Osteoblast (primary cell): ENCODE data around the gene CDYL2. TPM values are rescaled to one million over a fixed set of nuclear protein-coding genes. Genes with fewer than 3 reads are reported as not detected.

Source experiments
- DNase-seq: peaks from one replicate; pipeline ENCODE4 v3.0.0; 2011; ENCODE audit warnings: low spot score, mixed read lengths; ENCODE audit not compliant: insufficient read length; ENCODE audit errors: missing footprints
- H2AFZ ChIP-seq: 2 replicates; pipeline ENCODE4 v1.6.0; 2011; ENCODE audit warnings: mild to moderate bottlenecking, low read length
- H3K27ac ChIP-seq: 2 replicates; pipeline ENCODE4 v1.5.1; 2011; ENCODE audit warnings: mild to moderate bottlenecking, low read depth, low read length, moderate library complexity
- H3K27me3 ChIP-seq: 2 replicates; pipeline ENCODE4 v1.6.0; 2012; ENCODE audit warnings: mild to moderate bottlenecking, control low read depth, inconsistent platforms, low read length, moderate library complexity; ENCODE audit not compliant: insufficient read depth
- H3K36me3 ChIP-seq: 2 replicates; pipeline ENCODE4 v1.5.1; 2011; ENCODE audit warnings: mild to moderate bottlenecking, low read length, control low read depth, moderate library complexity; ENCODE audit not compliant: insufficient read depth
- H3K4me1 ChIP-seq: 2 replicates; pipeline ENCODE4 v1.5.1; 2011; ENCODE audit warnings: mild to moderate bottlenecking, low read length, control low read depth, moderate library complexity; ENCODE audit not compliant: insufficient read depth
- H3K4me2 ChIP-seq: 2 replicates; pipeline ENCODE4 v1.6.0; 2011; ENCODE audit warnings: mild to moderate bottlenecking, low read length; ENCODE audit not compliant: insufficient read depth
- H3K4me3 ChIP-seq: fragments of 200-600 bp; sonication (generic); 3 replicates; pipeline ENCODE4 v1.5.1; 2012; ENCODE audit warnings: mild to moderate bottlenecking, low read length, inconsistent platforms; ENCODE audit not compliant: insufficient read depth
- H3K79me2 ChIP-seq: 2 replicates; pipeline ENCODE4 v1.6.0; 2012; ENCODE audit warnings: mild to moderate bottlenecking, low read length, control low read depth, inconsistent platforms; ENCODE audit not compliant: insufficient read depth
- H3K9me3 ChIP-seq: 2 replicates; pipeline ENCODE4 v1.5.1; 2011; ENCODE audit warnings: low read depth, low read length, control low read depth
- H4K20me1 ChIP-seq: 2 replicates; pipeline ENCODE4 v1.6.0; 2012; ENCODE audit warnings: mild to moderate bottlenecking, low read length, control low read depth; ENCODE audit not compliant: insufficient read depth
- total RNA-seq: library from RNA; depleted of rRNA; stranded (reverse); fragments of >200 nt; gene quantifications from 2 replicates; pipeline ENCODE4 v1.2.3, GENCODE V29; 2012
- TF ChIP-seq, protein P1 (sequence below): IDR thresholded peaks from 2 replicates; pipeline ENCODE4 v1.5.1; 2011; ENCODE audit warnings: mild to moderate bottlenecking, low read depth, low read length, moderate library complexity; ENCODE audit errors: extremely low read depth

Gene CDYL2
- total RNA-seq, 1 donor: 8.3 TPM

DNA sequence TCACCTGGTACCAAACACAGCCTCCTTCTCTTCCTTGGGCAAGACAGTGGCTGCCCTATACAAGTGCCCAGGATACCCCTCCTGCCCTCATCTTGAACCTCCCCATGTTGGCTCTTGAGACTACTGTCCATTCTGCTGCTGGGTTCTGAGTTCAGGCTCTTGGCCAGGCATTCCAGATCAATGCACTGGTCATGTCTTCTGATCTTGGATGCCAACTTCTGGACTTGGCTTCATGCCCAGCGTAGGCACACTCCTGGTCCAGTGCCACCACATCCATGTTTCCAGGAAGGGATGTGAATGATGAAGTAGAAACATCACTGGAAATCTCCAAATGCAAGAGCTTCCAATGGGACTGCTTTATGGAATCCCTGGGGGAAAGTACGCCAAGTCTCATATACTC, 212.1 kb downstream of the CDYL2 start:
- H2AFZ ChIP-seq: no peak overlapping the region
- no peaks in the 10 kb centered on the region for H3K4me1 ChIP-seq
- H3K79me2 ChIP-seq: no peaks in the 10 kb centered on the region
- no peaks in the 10 kb centered on the region for H3K36me3 ChIP-seq
- DNase-seq: no peak
- H3K27me3 ChIP-seq: no peaks in the 10 kb centered on the region
- no peak overlapping the region for H3K4me2 ChIP-seq
- H4K20me1 ChIP-seq: no peaks in the 10 kb centered on the region
- H3K27ac ChIP-seq: no peak overlapping the region
- H3K4me3 ChIP-seq: no peak overlapping the region
- TF ChIP-seq, protein P1, sequence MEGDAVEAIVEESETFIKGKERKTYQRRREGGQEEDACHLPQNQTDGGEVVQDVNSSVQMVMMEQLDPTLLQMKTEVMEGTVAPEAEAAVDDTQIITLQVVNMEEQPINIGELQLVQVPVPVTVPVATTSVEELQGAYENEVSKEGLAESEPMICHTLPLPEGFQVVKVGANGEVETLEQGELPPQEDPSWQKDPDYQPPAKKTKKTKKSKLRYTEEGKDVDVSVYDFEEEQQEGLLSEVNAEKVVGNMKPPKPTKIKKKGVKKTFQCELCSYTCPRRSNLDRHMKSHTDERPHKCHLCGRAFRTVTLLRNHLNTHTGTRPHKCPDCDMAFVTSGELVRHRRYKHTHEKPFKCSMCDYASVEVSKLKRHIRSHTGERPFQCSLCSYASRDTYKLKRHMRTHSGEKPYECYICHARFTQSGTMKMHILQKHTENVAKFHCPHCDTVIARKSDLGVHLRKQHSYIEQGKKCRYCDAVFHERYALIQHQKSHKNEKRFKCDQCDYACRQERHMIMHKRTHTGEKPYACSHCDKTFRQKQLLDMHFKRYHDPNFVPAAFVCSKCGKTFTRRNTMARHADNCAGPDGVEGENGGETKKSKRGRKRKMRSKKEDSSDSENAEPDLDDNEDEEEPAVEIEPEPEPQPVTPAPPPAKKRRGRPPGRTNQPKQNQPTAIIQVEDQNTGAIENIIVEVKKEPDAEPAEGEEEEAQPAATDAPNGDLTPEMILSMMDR: no peak
- no peaks in the 10 kb centered on the region for H3K9me3 ChIP-seq

DNA sequence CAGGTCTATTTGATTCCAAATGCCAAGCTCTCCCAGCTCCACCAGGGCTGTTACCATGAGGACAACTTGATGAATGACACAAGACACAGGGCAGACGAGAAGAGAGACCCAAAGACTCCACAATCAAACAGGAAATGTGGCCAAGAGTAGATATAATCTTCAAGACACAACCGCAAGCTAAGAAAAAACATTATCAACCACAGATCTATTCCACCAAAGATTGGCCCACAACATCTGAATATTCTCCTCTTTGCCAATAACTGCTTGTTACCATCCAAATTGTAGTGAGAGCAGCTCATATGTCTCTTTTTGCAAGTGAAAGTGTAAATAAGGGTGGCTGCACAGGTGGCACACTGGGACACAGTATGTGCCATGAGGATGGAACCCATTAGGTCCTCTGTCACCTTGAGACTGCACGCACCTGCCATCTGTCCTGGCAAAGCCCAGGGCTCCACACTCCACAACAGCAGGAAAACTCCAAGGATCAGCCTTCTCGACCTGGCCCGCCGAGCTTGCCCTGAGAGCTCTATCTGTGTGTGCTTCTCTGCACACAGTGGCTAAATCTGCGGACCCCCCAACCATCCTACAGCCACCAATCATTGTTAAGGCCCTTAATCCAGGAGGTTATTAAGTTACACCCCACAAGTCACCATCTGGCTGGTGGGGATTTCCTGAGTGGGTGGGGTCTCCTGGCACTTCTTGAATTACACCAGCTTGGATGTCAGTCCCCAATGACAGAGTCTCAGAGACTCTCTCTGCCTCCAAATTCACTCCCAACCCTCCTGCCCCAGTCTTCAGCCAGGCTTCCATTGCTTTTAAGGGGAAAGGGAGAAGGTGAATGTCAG, 213.1 kb downstream of the CDYL2 start:
- Histone ChIP-seq H3K27ac (no peak overlapping the region), H3K9me3 (no peaks in the 10 kb centered on the region), H3K79me2 (no peaks in the 10 kb centered on the region), H4K20me1 (no peaks in the 10 kb centered on the region), H3K4me2 (no peak overlapping the region), H3K27me3 (no peaks in the 10 kb centered on the region), H3K4me1 (no peaks in the 10 kb centered on the region), H3K36me3 (no peaks in the 10 kb centered on the region), H3K4me3 (no peak overlapping the region), H2AFZ (no peak overlapping the region)
- TF ChIP-seq, protein P1: no peak
- DNase-seq: no peak

DNA sequence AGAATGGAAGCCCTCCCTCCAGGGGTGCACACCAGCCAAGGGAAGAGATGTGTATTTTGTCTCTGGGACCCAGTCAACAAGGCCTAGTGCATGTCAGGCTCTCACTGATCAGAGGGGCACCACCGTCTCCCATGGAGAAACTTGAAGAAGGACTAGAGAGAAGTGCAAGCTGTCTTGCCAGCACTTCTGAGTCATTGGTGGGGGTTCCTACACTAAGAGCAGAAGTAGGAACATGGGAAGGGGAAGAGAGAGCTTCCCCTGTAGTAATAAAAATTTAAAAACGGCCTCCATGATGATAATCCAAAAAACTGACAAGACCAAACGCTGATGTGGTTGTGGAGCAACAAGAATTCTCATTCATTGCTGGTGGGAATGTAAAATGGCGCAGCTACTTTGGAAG, 217.3 kb downstream of the CDYL2 start:
- Histone ChIP-seq H2AFZ (no peak overlapping the region), H3K4me2 (no peak overlapping the region), H3K4me1 (peaks cover 8% of the 10 kb centered on the region), H3K27ac (no peak overlapping the region), H3K9me3 (no peaks in the 10 kb centered on the region), H3K4me3 (no peak overlapping the region), H4K20me1 (no peaks in the 10 kb centered on the region), H3K79me2 (no peaks in the 10 kb centered on the region), H3K36me3 (no peaks in the 10 kb centered on the region), H3K27me3 (no peaks in the 10 kb centered on the region)
- DNase-seq: no peak
- TF ChIP-seq, protein P1: no peak

DNA sequence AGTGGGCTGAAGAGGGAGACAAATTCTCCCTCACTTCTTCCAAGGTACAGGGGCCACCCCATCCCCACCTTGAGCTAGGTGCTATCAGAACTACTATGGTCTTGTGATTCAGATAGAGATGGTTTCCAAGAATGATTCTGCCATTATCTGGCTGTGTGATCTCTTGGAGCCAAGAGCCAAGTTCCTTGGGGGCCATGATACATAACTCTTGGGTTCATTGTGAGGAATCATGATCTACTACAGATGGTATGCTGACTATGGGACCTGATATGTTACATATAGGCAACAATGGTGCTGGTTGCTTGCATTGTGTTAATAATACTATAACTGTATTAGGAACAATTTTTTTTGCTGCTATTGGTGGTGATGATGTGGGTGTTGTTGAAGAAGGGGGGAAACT, 217.9 kb downstream of the CDYL2 start:
- no peaks in the 10 kb centered on the region for H3K36me3 ChIP-seq
- H3K9me3 ChIP-seq: no peaks in the 10 kb centered on the region
- H3K4me3 ChIP-seq: no peak overlapping the region
- TF ChIP-seq, protein P1: no peak
- peaks cover 8% of the 10 kb centered on the region for H3K4me1 ChIP-seq
- H2AFZ ChIP-seq: no peak overlapping the region
- no peak for DNase-seq
- no peaks in the 10 kb centered on the region for H3K79me2 ChIP-seq
- no peak overlapping the region for H3K4me2 ChIP-seq
- no peak overlapping the region for H3K27ac ChIP-seq
- no peaks in the 10 kb centered on the region for H4K20me1 ChIP-seq
- no peaks in the 10 kb centered on the region for H3K27me3 ChIP-seq
